HepG2 (cell line): ENCODE measurements around the gene NUP85. TPM values are rescaled to one million over a fixed set of nuclear protein-coding genes. Genes with fewer than 3 reads are reported as not detected.

Experiments
- AGO1 ChIP-seq: fragments of 200-400 bp; formaldehyde crosslinking; IDR thresholded peaks from 2 replicates; pipeline ENCODE4 v1.6.1; 2017; ENCODE audit warnings: mild to moderate bottlenecking, low read depth, low read length, moderate library complexity; ENCODE audit not compliant: poor library complexity, severe bottlenecking
- FOSL2 ChIP-seq: sonication (generic); formaldehyde crosslinking; IDR thresholded peaks from 2 replicates; pipeline ENCODE4 v1.4.0; 2020; ENCODE audit warnings: missing genetic modification reagents
- KDM2A ChIP-seq: sonication (generic); formaldehyde crosslinking; IDR thresholded peaks from 2 replicates; pipeline ENCODE4 v1.4.0; 2020; ENCODE audit warnings: low read depth, missing genetic modification reagents, borderline replicate concordance
- KDM5B ChIP-seq: sonication (generic); formaldehyde crosslinking; IDR thresholded peaks from 2 replicates; pipeline ENCODE4 v1.4.0; 2020; ENCODE audit warnings: missing genetic modification reagents, mild to moderate bottlenecking, borderline replicate concordance
- MIER2 ChIP-seq: IDR thresholded peaks from 2 replicates; pipeline ENCODE4 v1.6.1; 2016; ENCODE audit warnings: missing biosample characterization, missing genetic modification reagents
- MTERF4 ChIP-seq: sonication (generic); formaldehyde crosslinking; IDR thresholded peaks from 2 replicates; pipeline ENCODE4 v1.8.0; 2023; ENCODE audit warnings: mild to moderate bottlenecking, missing genetic modification reagents
- PBX3 ChIP-seq: sonication (generic); formaldehyde crosslinking; IDR thresholded peaks from 2 replicates; pipeline ENCODE4 v1.8.1; 2023; ENCODE audit warnings: missing genetic modification reagents, inconsistent platforms, borderline replicate concordance
- PTBP1 ChIP-seq: fragments of 200-400 bp; formaldehyde crosslinking; IDR thresholded peaks from 2 replicates; pipeline ENCODE4 v1.6.1; 2018; ENCODE audit warnings: low read length, low read depth; ENCODE audit not compliant: poor library complexity, severe bottlenecking
- RFX1 ChIP-seq: fragments of 450-650 bp; IDR thresholded peaks from 2 replicates; pipeline ENCODE4 v1.6.1; 2017
- SATB2 ChIP-seq: sonication (generic); formaldehyde crosslinking; IDR thresholded peaks from 2 replicates; pipeline ENCODE4 v1.5.0; 2020; ENCODE audit warnings: missing genetic modification reagents
- SPEN ChIP-seq: sonication (generic); formaldehyde crosslinking; IDR thresholded peaks from 2 replicates; pipeline ENCODE4 v1.5.1; 2020; ENCODE audit warnings: low read depth, mild to moderate bottlenecking, missing genetic modification reagents
- ZBTB20 ChIP-seq: sonication (generic); formaldehyde crosslinking; IDR thresholded peaks from 2 replicates; pipeline ENCODE4 v1.8.1; 2023; ENCODE audit warnings: missing genetic modification reagents, low read depth, mild to moderate bottlenecking, borderline replicate concordance
- ZKSCAN8 ChIP-seq: IDR thresholded peaks from 2 replicates; pipeline ENCODE4 v1.6.1; 2016; ENCODE audit warnings: borderline replicate concordance, missing genetic modification reagents, missing compliant biosample characterization
- ZNF350 ChIP-seq: sonication (generic); formaldehyde crosslinking; IDR thresholded peaks from 2 replicates; pipeline ENCODE4 v1.4.0; 2020; ENCODE audit warnings: mild to moderate bottlenecking, low read depth, missing genetic modification reagents, borderline replicate concordance
- ZNF644 ChIP-seq: IDR thresholded peaks from 2 replicates; pipeline ENCODE4 v1.6.1; 2016; ENCODE audit warnings: low read depth
- polyA plus RNA-seq, 8 experiments: library from polyadenylated mRNA; depleted of rRNA in 3 of 8; stranded (reverse) in 7 of 8; unstranded in 1 of 8; fragments of >200 nt; fragmentation: Illumina TruSeq in 4 of 8; extraction: Trizol in 4 of 8; gene quantifications; 2 replicates each; pipeline versions ENCODE4 v1.2.1 to v1.2.3, GENCODE V29; 2011 to 2016; ENCODE audit warnings: low read depth in 4 of 8, missing spikeins in 1 of 8, mixed read lengths in 1 of 8; ENCODE audit not compliant: insufficient read depth in 1 of 8
- total RNA-seq, 5 experiments: library from RNA; depleted of rRNA; stranded (reverse); fragments of >200 nt; fragmentation: Illumina TruSeq; extraction: Trizol; gene quantifications; 2 replicates each; pipeline ENCODE4 v1.2.3, GENCODE V29; 2016; ENCODE audit warnings: low read depth in 1 of 5
- TF ChIP-seq, protein P1 (sequence below): sonication (generic); formaldehyde crosslinking; IDR thresholded peaks from 2 replicates; pipeline ENCODE4 v1.5.1; 2020; ENCODE audit warnings: mild to moderate bottlenecking, missing genetic modification reagents, borderline replicate concordance
- TF ChIP-seq, protein P2 (sequence below): sonication (generic); formaldehyde crosslinking; IDR thresholded peaks from 2 replicates; pipeline ENCODE4 v1.4.0; 2020; ENCODE audit warnings: mild to moderate bottlenecking, missing genetic modification reagents

The NUP85 gene
- total and polyA plus RNA-seq, 2 of the 13 experiments (the other 11 are each of a cell fraction or from before 2014, with no cell fraction given), result 89.1 to 124 TPM

DNA sequence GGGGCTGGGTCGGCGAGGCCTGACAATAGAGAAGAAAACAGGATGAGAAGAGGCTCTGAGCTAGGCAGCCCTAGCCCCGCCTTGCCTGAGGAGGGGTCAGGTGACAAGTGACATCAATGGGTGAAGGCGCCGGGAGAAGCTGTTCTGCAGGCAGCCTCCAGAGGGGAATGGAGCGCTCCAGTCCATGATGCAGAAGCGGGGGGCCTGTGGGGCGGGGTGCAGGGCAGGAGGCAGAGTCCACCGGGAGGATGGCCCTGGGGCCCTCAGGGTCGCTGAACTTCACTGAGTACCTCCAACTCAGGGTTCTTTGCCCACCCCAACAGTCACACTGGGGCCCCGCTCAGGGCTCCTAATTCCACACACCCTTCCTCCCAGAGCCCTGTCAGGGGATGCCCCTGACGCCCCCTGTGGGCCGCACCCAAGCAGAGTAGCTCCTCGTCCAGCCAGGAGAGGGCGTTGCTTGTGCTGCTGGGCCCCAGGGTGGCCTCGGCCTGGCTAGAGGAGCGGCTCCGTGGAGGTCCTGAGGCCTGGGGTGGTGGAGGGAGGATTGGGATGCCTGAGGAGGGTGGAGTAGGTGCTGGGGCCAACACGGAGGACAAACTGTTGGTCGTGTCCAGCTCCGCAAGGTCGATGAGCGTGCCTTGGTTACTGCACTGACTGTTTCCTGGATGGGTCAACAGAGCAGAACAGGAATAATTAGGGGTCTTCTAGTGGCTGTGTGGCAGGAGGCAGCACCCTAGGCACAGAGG is 35.1 kb downstream of the NUP85 start (continued):
- TF ChIP-seq PBX3 (CRISPR knock-in tag) (no peak), PTBP1 (no peak), MTERF4 (CRISPR knock-in tag) (no peak), SPEN (CRISPR knock-in tag) (no peak), KDM5B (CRISPR knock-in tag) (0 out of 2 replicates have a peak, but pooled peaks have one; percentile 58), FOSL2 (CRISPR knock-in tag) (no peak), ZNF644 (no peak), ZBTB20 (no peak), ZNF350 (CRISPR knock-in tag) (no peak), AGO1 (peak; percentile 12), RFX1 (no peak), KDM2A (CRISPR knock-in tag) (no peak), ZKSCAN8 (CRISPR knock-in tag) (no peak), MIER2 (CRISPR knock-in tag) (no peak), SATB2 (CRISPR knock-in tag) (no peak)
- TF ChIP-seq, protein P1, sequence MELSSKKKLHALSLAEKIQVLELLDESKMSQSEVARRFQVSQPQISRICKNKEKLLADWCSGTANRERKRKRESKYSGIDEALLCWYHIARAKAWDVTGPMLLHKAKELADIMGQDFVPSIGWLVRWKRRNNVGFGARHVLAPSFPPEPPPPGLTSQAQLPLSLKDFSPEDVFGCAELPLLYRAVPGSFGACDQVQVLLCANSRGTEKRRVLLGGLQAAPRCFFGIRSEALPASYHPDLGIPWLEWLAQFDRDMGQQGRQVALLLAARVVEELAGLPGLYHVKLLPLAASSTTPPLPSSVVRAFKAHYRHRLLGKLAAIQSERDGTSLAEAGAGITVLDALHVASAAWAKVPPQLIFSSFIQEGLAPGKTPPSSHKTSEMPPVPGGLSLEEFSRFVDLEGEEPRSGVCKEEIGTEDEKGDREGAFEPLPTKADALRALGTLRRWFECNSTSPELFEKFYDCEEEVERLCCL, result no peak
- TF ChIP-seq, protein P2, sequence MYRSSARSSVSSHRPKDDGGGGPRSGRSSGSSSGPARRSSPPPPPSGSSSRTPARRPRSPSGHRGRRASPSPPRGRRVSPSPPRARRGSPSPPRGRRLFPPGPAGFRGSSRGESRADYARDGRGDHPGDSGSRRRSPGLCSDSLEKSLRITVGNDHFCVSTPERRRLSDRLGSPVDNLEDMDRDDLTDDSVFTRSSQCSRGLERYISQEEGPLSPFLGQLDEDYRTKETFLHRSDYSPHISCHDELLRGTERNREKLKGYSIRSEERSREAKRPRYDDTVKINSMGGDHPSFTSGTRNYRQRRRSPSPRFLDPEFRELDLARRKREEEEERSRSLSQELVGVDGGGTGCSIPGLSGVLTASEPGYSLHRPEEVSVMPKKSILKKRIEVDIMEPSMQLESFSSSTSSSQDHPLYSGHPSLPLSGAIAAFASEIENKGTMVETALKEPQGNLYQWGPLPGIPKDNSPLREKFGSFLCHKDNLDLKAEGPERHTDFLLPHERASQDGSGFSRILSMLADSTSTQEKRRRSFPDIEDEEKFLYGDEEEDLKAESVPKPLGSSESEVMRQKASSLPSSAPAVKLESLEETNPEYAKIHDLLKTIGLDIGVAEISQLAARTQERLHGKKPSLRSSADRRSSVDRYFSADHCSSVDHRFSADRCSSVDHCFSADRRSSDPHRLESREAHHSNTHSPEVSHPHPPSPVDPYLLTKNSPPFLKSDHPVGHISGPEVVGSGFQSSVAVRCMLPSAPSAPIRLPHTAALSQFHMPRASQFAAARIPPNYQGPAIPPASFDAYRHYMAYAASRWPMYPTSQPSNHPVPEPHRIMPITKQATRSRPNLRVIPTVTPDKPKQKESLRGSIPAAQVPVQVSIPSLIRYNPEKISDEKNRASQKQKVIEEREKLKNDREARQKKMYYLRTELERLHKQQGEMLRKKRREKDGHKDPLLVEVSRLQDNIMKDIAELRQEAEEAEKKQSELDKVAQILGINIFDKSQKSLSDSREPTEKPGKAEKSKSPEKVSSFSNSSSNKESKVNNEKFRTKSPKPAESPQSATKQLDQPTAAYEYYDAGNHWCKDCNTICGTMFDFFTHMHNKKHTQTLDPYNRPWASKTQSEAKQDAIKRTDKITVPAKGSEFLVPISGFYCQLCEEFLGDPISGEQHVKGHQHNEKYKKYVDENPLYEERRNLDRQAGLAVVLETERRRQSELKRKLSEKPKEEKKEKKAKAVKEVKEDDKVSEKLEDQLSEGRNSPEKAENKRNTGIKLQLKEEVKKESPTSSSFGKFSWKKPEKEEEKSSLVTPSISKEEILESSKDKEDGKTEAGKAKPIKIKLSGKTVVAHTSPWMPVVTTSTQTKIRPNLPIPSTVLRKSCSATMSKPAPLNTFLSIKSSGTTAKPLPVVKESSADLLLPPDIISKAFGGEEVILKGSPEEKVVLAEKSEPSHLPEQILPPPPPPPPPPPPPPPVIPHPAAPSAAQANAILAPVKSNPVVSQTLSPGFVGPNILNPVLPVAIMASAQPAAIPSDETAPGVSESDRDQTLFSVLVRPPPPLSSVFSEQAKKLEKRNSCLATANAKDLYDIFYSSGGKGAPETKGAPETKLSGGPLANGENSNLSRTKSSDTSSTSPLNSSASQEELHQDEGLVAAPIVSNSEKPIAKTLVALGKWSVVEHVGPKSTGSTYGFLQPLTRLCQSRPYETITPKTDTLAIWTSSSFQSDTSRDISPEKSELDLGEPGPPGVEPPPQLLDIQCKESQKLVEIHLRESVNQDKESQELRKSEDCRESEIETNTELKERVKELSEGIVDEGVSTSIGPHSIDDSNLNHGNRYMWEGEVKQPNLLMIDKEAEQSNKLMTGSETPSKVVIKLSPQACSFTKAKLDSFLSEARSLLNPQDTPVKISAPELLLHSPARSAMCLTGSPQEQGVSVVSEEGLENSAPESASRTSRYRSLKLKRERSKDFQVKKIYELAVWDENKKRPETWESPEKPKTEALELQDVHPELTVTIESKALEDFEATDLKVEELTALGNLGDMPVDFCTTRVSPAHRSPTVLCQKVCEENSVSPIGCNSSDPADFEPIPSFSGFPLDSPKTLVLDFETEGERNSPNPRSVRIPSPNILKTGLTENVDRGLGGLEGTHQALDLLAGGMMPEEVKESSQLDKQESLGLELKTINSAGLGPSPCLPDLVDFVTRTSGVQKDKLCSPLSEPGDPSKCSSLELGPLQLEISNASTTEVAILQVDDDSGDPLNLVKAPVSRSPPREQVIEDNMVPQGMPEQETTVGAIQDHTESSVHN (CRISPR knock-in tag), result no peak
